Activated naive CD4-positive, alpha-beta T cell treated with anti-CD3 and anti-CD28 coated beads, Interleukin-2, amount 50 U/mL, for 72 hours (primary cell): ENCODE results near the gene PMPCB. TPM values are rescaled to one million over a fixed set of nuclear protein-coding genes. Genes with fewer than 3 reads are reported as not detected.
"Not testable (repeated sequence)": the region's sequence is repeated elsewhere in the genome, so short reads cannot be mapped to it uniquely, and the experiment has no call there.

ENCODE experiments used
- ATAC-seq, 2 donors: fragments of 150-1000 bp; cut with Tn5 transposase; 2 replicates each; pipeline ENCODE4 v1.10.0; 2021; ENCODE audit warnings: mild to moderate bottlenecking in 2 of 2, moderate library complexity in 2 of 2
- DNase-seq, 2 donors: peaks; one replicate each; pipeline ENCODE4 v3.0.0; 2021 to 2022; ENCODE audit warnings: low spot score in 2 of 2
- H3K27ac Mint-ChIP-seq, 2 donors: one replicate each; pipeline ENCODE4 v1.8.0; 2022; ENCODE audit warnings: mild to moderate bottlenecking in 2 of 2, mixed read lengths in 2 of 2
- H3K36me3 Mint-ChIP-seq, 2 donors: one replicate each; pipeline ENCODE4 v1.8.0; 2022; ENCODE audit warnings: mixed read lengths in 2 of 2
- H3K9me3 Mint-ChIP-seq, 2 donors: one replicate each; pipeline ENCODE4 v1.8.0; 2022; ENCODE audit warnings: mixed read lengths in 2 of 2
- total RNA-seq, 2 donors: library from RNA; stranded (reverse); gene quantifications; one replicate each; pipeline ENCODE4 v1.2.3, GENCODE V29; 2022

Gene PMPCB
- 10 to 100 TPM; 94.8 to 95.5 TPM for total RNA-seq

DNA sequence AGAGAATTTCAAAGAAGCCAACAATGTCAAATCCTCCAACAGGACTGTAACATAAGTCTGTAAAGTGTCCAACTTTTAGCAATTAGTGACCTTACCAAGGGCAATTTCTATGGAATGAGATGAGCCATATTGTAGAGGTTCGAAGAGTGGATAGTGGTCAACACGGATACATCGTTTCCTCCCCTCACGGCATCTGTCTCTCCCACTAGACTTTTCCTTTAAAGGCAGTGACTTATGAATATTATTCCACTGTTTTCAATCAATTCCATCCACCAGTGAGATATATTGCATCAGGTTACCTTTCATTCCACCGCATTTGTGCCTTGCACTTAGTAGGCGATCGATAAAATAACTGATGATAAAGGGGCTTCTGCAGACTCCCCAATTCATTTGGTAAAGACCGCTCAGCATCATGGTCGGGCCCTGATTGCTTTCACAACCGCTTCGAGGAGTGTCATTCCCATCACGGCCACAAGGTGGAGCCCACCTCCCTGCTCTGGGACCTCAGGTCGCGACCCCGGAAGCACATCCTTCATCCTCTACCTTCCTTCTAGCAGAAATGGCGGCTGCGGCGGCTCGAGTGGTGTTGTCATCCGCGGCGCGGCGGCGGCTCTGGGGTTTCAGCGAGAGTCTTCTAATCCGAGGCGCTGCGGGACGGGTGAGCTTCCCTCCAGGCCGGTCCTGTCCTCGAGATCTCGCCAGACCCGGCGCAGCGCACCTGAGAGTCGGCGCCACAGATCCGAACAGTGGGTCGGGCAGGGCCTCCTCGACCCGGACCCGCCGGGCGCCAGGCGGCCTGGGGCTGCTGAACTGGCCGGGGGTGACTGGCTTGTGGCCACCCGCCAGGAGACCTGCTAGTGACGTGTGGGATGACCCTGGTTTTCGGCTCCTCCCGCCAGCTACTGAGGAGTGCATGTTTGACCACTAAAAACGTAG lies at the start of gene PMPCB:
Gene PMPCB, plus strand, starts transcription at position 535 of the 936 bp plus-strand sequence. Its CDS starts 25 bp downstream, at position 560.
- Mint-ChIP-seq H3K9me3 (peaks cover 0 to 4% of the 10 kb centered on the region in 2 donors), H3K27ac (peak within 1 kb of the TSS; percentile 94 to 96), H3K36me3 (peaks cover 6 to 8% of the 10 kb centered on the region in 2 donors)
- ATAC-seq: peak; percentile 94 to 98
- peak; percentile 95 for DNase-seq

DNA sequence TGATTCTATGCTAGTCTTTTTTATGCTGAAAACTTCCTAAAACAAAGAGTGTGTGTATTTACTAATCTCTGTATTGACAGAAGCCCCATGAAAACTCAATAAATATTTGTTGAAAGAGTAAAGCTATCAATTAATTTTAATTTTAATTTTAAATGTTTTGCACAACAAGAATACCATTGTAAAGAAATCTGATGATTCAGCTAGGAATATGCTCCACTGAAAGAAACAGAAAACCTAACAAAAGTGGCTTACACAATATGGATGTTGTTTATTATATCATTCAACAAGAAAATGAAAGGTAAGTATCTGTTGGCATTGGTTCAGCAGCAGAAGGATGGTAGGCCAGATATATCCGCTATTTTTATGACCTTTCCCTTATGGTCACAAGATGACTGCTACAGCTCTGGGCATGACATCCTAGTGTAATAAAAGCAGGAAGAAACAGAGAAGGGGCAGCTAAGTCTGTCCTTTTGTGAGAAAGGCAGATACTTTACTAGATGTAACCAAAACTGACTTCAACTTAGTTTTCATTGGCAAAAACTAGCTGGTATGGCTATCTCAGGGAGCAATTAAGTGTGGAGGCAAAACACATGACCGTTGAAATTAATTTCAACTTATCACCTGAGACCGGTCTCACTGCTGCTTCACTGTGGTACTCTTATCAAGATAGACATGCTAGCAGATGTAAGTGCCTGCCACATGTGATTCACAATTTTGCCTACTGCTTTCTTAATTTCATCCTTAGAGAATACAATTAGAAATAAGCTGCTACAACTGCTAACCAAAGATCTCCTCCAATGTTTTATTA lies 43.3 kb upstream of the PMPCB start:
- not testable (repeated sequence) for DNase-seq, H3K27ac Mint-ChIP-seq, H3K9me3 Mint-ChIP-seq, ATAC-seq, H3K36me3 Mint-ChIP-seq

GRCh38 chr7:103264054-103264453 lies 33.2 kb upstream of the PMPCB start:
- H3K27ac Mint-ChIP-seq, H3K9me3 Mint-ChIP-seq, H3K36me3 Mint-ChIP-seq, DNase-seq, ATAC-seq: not testable (repeated sequence)

DNA sequence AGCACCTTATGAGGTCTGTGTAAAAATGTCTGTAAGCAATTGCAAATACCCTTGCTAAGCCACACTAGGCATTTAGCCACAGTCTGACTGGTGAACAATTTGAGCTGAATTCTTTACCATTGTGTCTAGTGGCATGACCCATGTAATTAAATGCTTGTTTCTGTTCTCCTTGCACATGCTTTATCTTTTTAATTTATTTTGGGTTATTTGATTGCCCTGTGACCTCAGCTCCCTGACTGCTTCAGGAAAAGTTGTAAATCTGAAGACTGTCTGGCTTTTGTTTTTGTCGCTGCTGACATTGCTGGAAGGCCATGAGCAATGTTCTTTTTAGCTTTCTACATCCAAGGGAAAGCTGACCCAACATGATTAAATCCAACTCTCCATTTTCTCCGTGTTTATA lies 31.0 kb upstream of the PMPCB start:
- not testable (repeated sequence) for H3K27ac Mint-ChIP-seq, ATAC-seq, H3K9me3 Mint-ChIP-seq, H3K36me3 Mint-ChIP-seq, DNase-seq

DNA sequence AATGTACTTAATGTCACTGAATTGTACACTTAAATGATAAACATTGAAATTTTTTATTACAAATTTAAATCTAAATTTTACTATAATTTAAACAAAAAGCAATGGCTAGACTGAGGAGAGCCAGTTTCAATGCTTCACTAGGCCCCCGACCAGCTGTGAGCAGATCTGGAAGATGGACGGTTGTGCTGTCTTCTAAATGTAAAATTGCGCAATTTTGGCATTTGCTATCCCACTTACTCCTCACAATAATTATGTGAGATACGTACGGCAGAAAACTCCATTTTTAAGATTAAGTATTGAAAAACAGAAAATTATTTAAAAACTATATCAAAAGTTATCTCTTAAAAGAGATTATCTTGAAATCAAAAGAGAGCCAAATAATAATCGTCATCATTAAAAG lies 23.9 kb upstream of the PMPCB start:
- not testable (repeated sequence) for DNase-seq, H3K27ac Mint-ChIP-seq, H3K36me3 Mint-ChIP-seq, ATAC-seq, H3K9me3 Mint-ChIP-seq

DNA sequence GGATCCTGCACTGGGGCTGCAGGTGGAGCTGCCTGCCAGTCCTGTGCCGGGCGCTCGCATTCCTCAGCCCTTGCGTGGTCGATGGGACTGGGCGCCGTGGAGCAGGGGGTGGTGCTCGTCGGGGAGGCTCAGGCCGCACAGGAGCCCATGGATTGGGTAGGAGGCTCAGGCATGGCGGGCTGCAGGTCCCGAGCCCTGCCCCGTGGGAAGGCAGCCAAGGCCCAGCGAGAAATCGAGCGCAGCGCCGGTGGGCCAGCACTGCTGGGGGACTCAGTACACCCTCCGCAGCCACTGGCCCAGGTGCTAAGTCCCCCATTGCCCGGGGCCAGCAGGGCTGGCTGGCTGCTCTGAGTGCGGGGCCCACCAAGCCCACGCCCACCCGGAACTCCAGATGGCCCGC lies 22.4 kb upstream of the PMPCB start:
- H3K36me3 Mint-ChIP-seq: peaks cover 10% of the 10 kb centered on the region in 2 donors
- not testable (repeated sequence) for DNase-seq, ATAC-seq, H3K27ac Mint-ChIP-seq, H3K9me3 Mint-ChIP-seq

DNA sequence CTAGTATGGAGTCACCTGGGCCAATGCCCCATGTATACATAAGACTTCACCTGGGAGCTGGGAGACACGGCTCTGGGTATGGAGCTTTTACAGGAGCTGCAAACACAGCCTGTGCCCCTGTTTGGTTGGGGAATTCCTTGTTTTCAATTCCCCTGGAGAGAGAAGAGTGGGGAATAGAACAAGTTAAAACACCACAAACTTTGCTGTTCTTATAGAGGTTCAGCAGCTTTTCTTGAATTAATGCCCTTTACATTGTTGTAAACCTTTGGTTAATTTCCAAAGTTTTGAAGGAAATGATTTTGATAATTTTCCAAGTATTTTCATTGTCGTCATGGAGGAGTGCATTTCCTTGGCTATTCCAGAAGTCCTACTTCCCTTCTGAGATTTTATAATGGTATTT lies 19.0 kb upstream of the PMPCB start:
- not testable (repeated sequence) for H3K27ac Mint-ChIP-seq, H3K9me3 Mint-ChIP-seq, DNase-seq, ATAC-seq
- peaks cover 14 to 15% of the 10 kb centered on the region in 2 donors for H3K36me3 Mint-ChIP-seq

- peaks cover 14 to 15% of the 10 kb centered on the region in 2 donors for H3K36me3 Mint-ChIP-seq
- H3K9me3 Mint-ChIP-seq, DNase-seq: not testable (repeated sequence)
- H3K27ac Mint-ChIP-seq: peak overlapping the region; percentile 85 to 90
- peak; percentile 29 to 60 for ATAC-seq
These were observed 17.6 kb upstream of the PMPCB start for GRCh38 chr7:103279636-103279962.

DNA sequence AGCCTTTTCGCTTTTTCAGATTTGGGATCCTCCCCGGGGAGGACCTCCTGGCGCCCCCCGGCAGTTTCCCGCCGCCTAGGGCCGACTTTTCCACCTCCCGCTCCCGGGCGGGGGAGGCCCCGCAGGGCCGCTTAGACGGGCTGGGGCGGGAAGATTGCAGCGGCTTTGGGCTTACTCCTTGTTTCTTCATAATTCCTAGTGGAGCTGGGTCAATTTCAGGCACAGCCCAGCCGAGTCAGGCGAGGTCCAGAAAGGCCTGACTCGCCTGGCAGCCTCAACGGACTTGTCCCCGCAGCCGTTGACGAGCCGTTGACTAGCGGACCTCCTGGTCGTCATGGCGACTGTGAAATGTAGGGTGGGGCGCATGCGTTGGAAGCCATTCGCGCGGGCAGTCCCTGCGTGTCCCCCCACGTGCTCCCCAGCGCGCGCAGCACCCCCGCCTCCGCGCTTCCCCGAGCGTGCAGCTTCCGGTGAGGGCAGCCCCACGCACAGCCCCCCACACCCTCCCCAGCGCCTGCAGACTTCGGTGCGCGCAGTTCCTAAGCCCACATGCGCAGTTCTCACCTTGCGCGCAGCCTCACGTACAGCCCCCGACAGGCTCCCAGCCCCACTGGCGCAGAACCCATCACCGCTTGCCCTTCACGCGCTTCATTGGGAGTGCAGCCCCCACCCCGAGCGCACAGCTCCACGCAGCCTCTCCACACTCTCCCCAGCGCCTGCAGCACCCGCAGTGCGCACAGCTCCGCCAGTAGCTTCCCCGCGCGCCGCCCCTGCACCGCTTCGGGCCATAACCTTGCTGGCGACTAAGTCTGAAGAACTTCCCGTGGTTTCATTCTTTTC lies 17.1 kb upstream of the PMPCB start:
- H3K27ac Mint-ChIP-seq: peak overlapping the region; percentile 85 to 99
- not testable (repeated sequence) for H3K9me3 Mint-ChIP-seq
- peak; percentile 83 to 88 for DNase-seq
- H3K36me3 Mint-ChIP-seq: peaks cover 14 to 15% of the 10 kb centered on the region in 2 donors
- peak; percentile 90 to 95 for ATAC-seq

GRCh38 chr7:103280803-103281155 lies 16.5 kb upstream of the PMPCB start:
- H3K9me3 Mint-ChIP-seq: not testable (repeated sequence)
- ATAC-seq (peak in 1 of 2 donors; percentile 19), DNase-seq (peak in 1 of 2 donors; percentile 13)
- Mint-ChIP-seq H3K27ac (peak overlapping the region; percentile 72 to 85), H3K36me3 (peaks cover 14 to 15% of the 10 kb centered on the region in 2 donors)

- H3K27ac Mint-ChIP-seq: not testable (repeated sequence)
These were observed 14.3 kb upstream of the PMPCB start for GRCh38 chr7:103282802-103283427.

DNA sequence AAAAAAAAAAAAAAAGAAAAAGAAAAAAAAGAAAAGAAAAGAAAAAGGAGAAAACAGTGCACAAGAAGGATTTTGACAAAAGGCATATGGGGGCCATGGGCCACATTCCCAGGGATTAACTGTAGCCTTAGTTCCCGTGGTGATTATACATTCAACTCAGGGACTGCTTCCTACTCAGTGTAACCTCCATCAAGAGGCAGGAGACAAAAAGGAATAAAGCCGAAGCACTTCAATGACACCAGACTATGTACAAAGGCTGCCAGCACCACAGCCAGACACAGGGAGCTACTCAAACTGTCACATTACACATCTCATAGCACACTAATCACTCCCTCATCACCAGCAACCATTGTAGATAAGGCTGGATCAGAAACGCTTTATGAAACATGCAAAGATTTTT lies 5.1 kb upstream of the PMPCB start:
- no peak for ATAC-seq
- H3K27ac Mint-ChIP-seq: no peak overlapping the region

More at GRCh38 chr7:103282802-103283427, 14.3 kb upstream of the PMPCB start:
- not testable (repeated sequence) for ATAC-seq, DNase-seq, H3K9me3 Mint-ChIP-seq
- peaks cover 14 to 15% of the 10 kb centered on the region in 2 donors for H3K36me3 Mint-ChIP-seq

DNA sequence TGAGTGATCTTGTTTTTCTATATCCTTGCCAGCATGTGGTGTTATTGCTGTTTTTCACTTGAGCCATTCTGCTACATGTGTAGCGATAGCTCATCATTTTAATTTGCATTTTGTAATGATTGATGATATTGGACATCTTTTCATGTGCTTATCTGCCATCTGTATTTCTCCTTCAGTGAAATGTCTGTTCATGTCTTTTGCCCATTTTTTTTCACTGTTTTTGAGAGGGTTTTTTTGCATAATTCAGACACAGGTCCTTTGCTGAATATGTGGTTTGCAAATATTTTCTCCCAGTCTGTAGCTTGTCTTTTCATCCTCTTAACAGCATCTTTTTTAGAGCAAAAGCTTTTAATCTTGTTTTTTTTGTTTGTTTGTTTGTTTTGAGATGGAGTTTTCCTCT lies 3.7 kb upstream of the PMPCB start:
- peaks cover 6 to 8% of the 10 kb centered on the region in 2 donors for H3K36me3 Mint-ChIP-seq
- H3K9me3 Mint-ChIP-seq: peaks cover 0 to 4% of the 10 kb centered on the region in 2 donors
- ATAC-seq (no peak), DNase-seq (no peak)
- no peak overlapping the region for H3K27ac Mint-ChIP-seq

More for the DNA sequence above, 5.1 kb upstream of the PMPCB start:
- peaks cover 0 to 4% of the 10 kb centered on the region in 2 donors for H3K9me3 Mint-ChIP-seq
- DNase-seq: no peak
- H3K36me3 Mint-ChIP-seq: no peaks in the 10 kb centered on the region

- ATAC-seq: no peak
- H3K27ac Mint-ChIP-seq: peak overlapping the region; percentile 94 to 96
These were observed 573 bp downstream of the PMPCB start for GRCh38 chr7:103297837-103298179.

DNA sequence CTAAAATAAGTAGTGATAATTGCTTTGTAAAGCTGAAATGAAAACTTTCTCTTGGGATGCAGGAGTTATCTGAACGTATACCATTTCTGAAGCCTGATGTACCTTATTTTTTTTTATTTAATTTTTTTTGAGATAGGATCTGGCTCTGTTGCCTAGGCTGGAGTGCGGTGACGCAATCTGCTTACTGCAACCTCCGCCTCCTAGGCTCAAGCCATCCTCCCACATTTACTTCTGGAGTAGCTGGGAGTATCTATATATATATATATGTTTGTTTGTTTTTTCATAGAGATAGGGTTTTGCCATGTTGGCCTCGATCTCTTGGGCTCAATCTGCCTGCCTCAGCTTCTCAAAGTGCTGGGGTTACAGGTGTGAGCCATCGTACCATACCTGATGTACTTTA lies 2.4 kb downstream of the PMPCB start:
- peaks cover 10 to 21% of the 10 kb centered on the region in 2 donors for H3K36me3 Mint-ChIP-seq
- peaks cover 0 to 4% of the 10 kb centered on the region in 2 donors for H3K9me3 Mint-ChIP-seq
- DNase-seq (no peak), ATAC-seq (no peak)
- H3K27ac Mint-ChIP-seq: no peak overlapping the region

More at GRCh38 chr7:103297837-103298179, 573 bp downstream of the PMPCB start:
- no peak for DNase-seq
- H3K9me3 Mint-ChIP-seq: peaks cover 0 to 4% of the 10 kb centered on the region in 2 donors
- H3K36me3 Mint-ChIP-seq: peaks cover 6 to 8% of the 10 kb centered on the region in 2 donors

- peaks cover 15 to 33% of the 10 kb centered on the region in 2 donors for H3K36me3 Mint-ChIP-seq
- no peaks in the 10 kb centered on the region for H3K9me3 Mint-ChIP-seq
- H3K27ac Mint-ChIP-seq: no peak overlapping the region
- DNase-seq (no peak), ATAC-seq (no peak)
These were observed 4.2 kb downstream of the PMPCB start for GRCh38 chr7:103301441-103301840.
